HCT116 (cell line): ENCODE data around the gene SNED1. TPM values are rescaled to one million over a fixed set of nuclear protein-coding genes. Genes with fewer than 3 reads are reported as not detected.

Experiments
- ATAC-seq: fragments of 200-7000 bp; cut with Tn5 transposase; 2 replicates; pipeline ENCODE4 v1.9.1; 2020; ENCODE audit warnings: mild to moderate bottlenecking, moderate library complexity
- BruUV-seq: library from RNA; stranded (reverse); fragments of 400-500 nt; replicated peaks from 2 replicates; lab custom pipeline; 2021; lab: Mats Ljungman, UMichigan
- CTCF ChIA-PET: fragments of 300-600 bp; sonication (Branson Sonifier 250); formaldehyde crosslinking; loops from one replicate; lab custom pipeline; 2021; ENCODE audit warnings: antibody characterized with exemption; lab: Charles Lee
- POLR2A ChIA-PET: fragments of 300-600, 350-600 bp; sonication (Branson Sonifier 250); formaldehyde crosslinking; loops from one replicate; lab custom pipeline; 2021; ENCODE audit warnings: antibody characterized with exemption; lab: Charles Lee
- RAD21 ChIA-PET, 2 experiments: fragments of 300-600 bp; sonication (Branson Sonifier 250); formaldehyde crosslinking; loops; one replicate each; lab custom pipeline; 2023; ENCODE audit warnings: low total read pairs in 2 of 2; ENCODE audit not compliant: uncharacterized antibody in 2 of 2, unreplicated experiment in 2 of 2, low non-redundant PET in 1 of 2; lab: Charles Lee
- DNase-seq: peaks from one replicate; pipeline ENCODE4 v3.0.0-alpha.2; 2010; ENCODE audit warnings: low read depth, low spot score
- H2AFZ ChIP-seq: fragments of 200-600 bp; shearing (Covaris generic), sonication (generic); 2 replicates; pipeline ENCODE4 v1.6.1; 2017; ENCODE audit warnings: low read depth, mixed run types, mixed read lengths, antibody characterized with exemption, low read length; ENCODE audit not compliant: poor library complexity, severe bottlenecking
- H3K27ac ChIP-seq: 2 replicates; pipeline ENCODE4 v1.5.1; 2012; ENCODE audit warnings: low read depth, low read length
- H3K27me3 ChIP-seq: fragments of 200-600 bp; sonication (generic); 2 replicates; pipeline ENCODE4 v1.6.1; 2016; ENCODE audit warnings: mixed run types, low read length, mixed read lengths; ENCODE audit not compliant: insufficient read depth
- H3K36me3 ChIP-seq, 2 experiments: fragments of 200-500 bp in 1 of 2; fragments of 200-600 bp in 1 of 2; sonication (Bioruptor generic) in 1 of 2; sonication (generic) in 1 of 2; 2 replicates each; pipeline versions ENCODE4 v1.5.1 to v1.6.1; 2014 to 2016; ENCODE audit warnings: low read length in 2 of 2, inconsistent platforms in 1 of 2, mixed read lengths in 1 of 2, mixed run types in 1 of 2; ENCODE audit not compliant: insufficient read depth in 2 of 2, control insufficient read depth in 1 of 2
- H3K4me1 ChIP-seq, 2 experiments: fragments of 200-600 bp in 1 of 2; sonication (generic) in 1 of 2; 2 replicates each; pipeline versions ENCODE4 v1.5.1 to v1.6.1; 2012 to 2017; ENCODE audit warnings: low read length in 2 of 2, inconsistent platforms in 1 of 2, mild to moderate bottlenecking in 1 of 2, mixed read lengths in 1 of 2, mixed run types in 1 of 2, moderate library complexity in 1 of 2; ENCODE audit not compliant: insufficient read depth in 2 of 2, control insufficient read depth in 1 of 2
- H3K4me2 ChIP-seq: fragments of 200-600 bp; sonication (generic); 2 replicates; pipeline ENCODE4 v1.6.1; 2017; ENCODE audit warnings: mixed run types, low read length, mixed read lengths
- H3K4me3 ChIP-seq, 2 experiments: fragments of 200-600 bp in 1 of 2; sonication (generic) in 1 of 2; replicated peaks in 1 of 2; 2 replicates each; pipeline ENCODE4 v1.5.1; 2011 to 2016; ENCODE audit warnings: low read length in 2 of 2, control low read depth in 1 of 2, low read depth in 1 of 2, mild to moderate bottlenecking in 1 of 2, mixed read lengths in 1 of 2, mixed run types in 1 of 2
- H3K79me2 ChIP-seq: fragments of 200-600 bp; sonication (generic); 2 replicates; pipeline ENCODE4 v1.6.1; 2017; ENCODE audit warnings: mild to moderate bottlenecking, mixed run types, low read length, moderate library complexity, mixed read lengths; ENCODE audit not compliant: insufficient read depth
- H3K9ac ChIP-seq: fragments of 200-600 bp; sonication (generic); 2 replicates; pipeline ENCODE4 v1.6.1; 2016; ENCODE audit warnings: low read length, mixed read lengths
- H3K9me2 ChIP-seq: fragments of 200-600 bp; sonication (generic), shearing (Covaris generic); 2 replicates; pipeline ENCODE4 v1.6.1; 2017; ENCODE audit warnings: mixed run types, mild to moderate bottlenecking, moderate library complexity; ENCODE audit not compliant: insufficient read depth
- H3K9me3 ChIP-seq, 2 experiments: fragments of 200-500 bp in 1 of 2; fragments of 200-600 bp in 1 of 2; sonication (Bioruptor generic) in 1 of 2; sonication (generic) in 1 of 2; 2 replicates each; pipeline ENCODE4 v1.6.1; 2014 to 2017; ENCODE audit warnings: low read length in 2 of 2, mixed read lengths in 2 of 2, inconsistent platforms in 1 of 2, low read depth in 1 of 2, mild to moderate bottlenecking in 1 of 2, mixed run types in 1 of 2, moderate library complexity in 1 of 2; ENCODE audit not compliant: control insufficient read depth in 1 of 2, insufficient read depth in 1 of 2
- H4K20me1 ChIP-seq: fragments of 200-600 bp; sonication (generic), shearing (Covaris generic); 2 replicates; pipeline ENCODE4 v1.6.1; 2017; ENCODE audit warnings: mixed run types, mild to moderate bottlenecking, moderate library complexity; ENCODE audit not compliant: insufficient read depth
- CBX3 ChIP-seq: IDR thresholded peaks from 2 replicates; pipeline ENCODE4 v1.6.1; 2012; ENCODE audit warnings: low read depth
- CEBPB ChIP-seq: IDR thresholded peaks from 2 replicates; pipeline ENCODE4 v1.6.1; 2012; ENCODE audit warnings: low read depth
- EZH2 ChIP-seq: fragments of 200-600 bp; sonication (generic); IDR thresholded peaks from 2 replicates; pipeline ENCODE4 v1.6.1; 2017; ENCODE audit warnings: antibody characterized with exemption, mixed run types
- FOSL1 ChIP-seq: IDR thresholded peaks from 2 replicates; pipeline ENCODE4 v1.6.1; 2012; ENCODE audit warnings: low read depth
- JUND ChIP-seq: IDR thresholded peaks from 2 replicates; pipeline ENCODE4 v1.6.1; 2012
- REST ChIP-seq: IDR thresholded peaks from 2 replicates; pipeline ENCODE4 v1.6.1; 2012; ENCODE audit warnings: low read depth
- TCF7L2 ChIP-seq: IDR thresholded peaks from 2 replicates; pipeline ENCODE4 v1.7.0; 2011; ENCODE audit warnings: borderline replicate concordance, inconsistent platforms; ENCODE audit not compliant: insufficient read depth, insufficient read length; ENCODE audit errors: extremely low read depth
- ZFX ChIP-seq: fragments of 450-650 bp; IDR thresholded peaks from 2 replicates; pipeline ENCODE4 v1.6.1; 2017
- intact Hi-C: fragments of 100-400 bp; cut with micrococcal nuclease; formaldehyde crosslinking; loops from 2 replicates; pipeline ENCODE4 v1.10.0; 2022
- total RNA-seq: library from RNA; stranded (reverse); gene quantifications from one replicate; pipeline ENCODE4 v1.2.1, GENCODE V29; 2021; ENCODE audit not compliant: unreplicated experiment

SNED1 gene
- total RNA-seq, 1 experiment from 2014 or later: 9.6 TPM

DNA sequence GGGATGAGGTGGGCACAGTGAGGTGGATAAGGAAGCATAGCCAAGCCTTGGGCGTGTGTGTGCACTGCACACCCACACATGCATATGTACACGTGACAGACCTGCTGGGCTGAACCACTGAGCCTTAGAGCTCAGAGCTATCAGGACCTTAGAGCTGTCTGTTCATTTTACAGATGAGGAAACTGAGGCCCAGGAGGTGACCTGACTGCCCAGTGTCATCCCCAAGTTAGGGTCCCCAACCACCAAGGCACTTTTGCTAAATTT, 8.2 kb upstream of the SNED1 start:
- no TSS peak for BruUV-seq

More for the DNA sequence above, 8.2 kb upstream of the SNED1 start:
- ATAC-seq: no peak
- intact Hi-C loops: loop anchor here (2.0 kb wide), 1 partner anchor 139 kb away; no protein-coding TSS in a partner anchor
- H3K4me1 ChIP-seq: peaks cover 6 to 20% of the 10 kb centered on the region in 2 experiments; a peak in 3 of 4 replicates
- no peaks in the 10 kb centered on the region for H4K20me1 ChIP-seq
- RAD21 ChIA-PET: no interaction called here
- no peaks in the 10 kb centered on the region for H3K9me2 ChIP-seq
- H3K36me3 ChIP-seq: no peaks in the 10 kb centered on the region
- H3K27me3 ChIP-seq: no peaks in the 10 kb centered on the region
- no peak overlapping the region for H3K9ac ChIP-seq
- no peak overlapping the region for H3K27ac ChIP-seq
- H2AFZ ChIP-seq: no peak overlapping the region
- H3K4me3 ChIP-seq: no peak overlapping the region
- H3K79me2 ChIP-seq: no peaks in the 10 kb centered on the region
- H3K4me2 ChIP-seq: no peak overlapping the region
- POLR2A ChIA-PET: no interaction called here
- CTCF ChIA-PET: interaction anchor here (0.8 kb wide), 1 partner anchor 20 kb away, joined by 3 read pairs; no protein-coding TSS in a partner anchor
- no peaks in the 10 kb centered on the region for H3K9me3 ChIP-seq
- TF ChIP-seq REST (no peak), TCF7L2 (no peak), CEBPB (no peak), JUND (no peak), CBX3 (no peak), ZFX (no peak), EZH2 (no peak), FOSL1 (no peak)
- TF ChIP-seq, all 23 proteins: peak for 0
- no peak for DNase-seq
